SK-N-DZ (cell line): ENCODE data around the gene SSUH2.
"Not testable (repeated sequence)": the region's sequence is repeated elsewhere in the genome, so short reads cannot be mapped to it uniquely, and the experiment has no call there.

Experiments used
- DNase-seq: peaks from one replicate; pipeline ENCODE4 v3.0.0-alpha.2; 2015; ENCODE audit warnings: low spot score

The SSUH2 gene

DNA sequence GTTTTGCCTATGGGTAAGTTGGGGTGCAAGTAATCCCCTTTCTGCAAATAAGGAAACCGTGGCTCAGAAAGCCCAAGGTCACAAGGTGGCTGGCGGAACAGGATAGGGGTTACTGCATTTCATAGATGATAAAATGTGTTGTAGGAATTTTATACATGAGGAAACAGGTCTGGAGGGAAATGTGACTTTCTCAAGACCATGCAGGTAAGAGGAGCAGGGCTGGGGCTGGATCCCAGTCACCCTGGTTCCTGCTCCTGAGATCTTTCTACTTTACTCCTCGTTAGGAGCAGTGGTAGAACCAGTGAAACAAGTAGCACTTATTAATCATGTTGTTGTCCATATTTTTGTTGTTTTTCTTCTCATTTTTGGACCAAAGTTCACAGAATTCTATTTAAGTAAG, 63.2 kb downstream of the SSUH2 start:
- DNase-seq, result no peak

DNA sequence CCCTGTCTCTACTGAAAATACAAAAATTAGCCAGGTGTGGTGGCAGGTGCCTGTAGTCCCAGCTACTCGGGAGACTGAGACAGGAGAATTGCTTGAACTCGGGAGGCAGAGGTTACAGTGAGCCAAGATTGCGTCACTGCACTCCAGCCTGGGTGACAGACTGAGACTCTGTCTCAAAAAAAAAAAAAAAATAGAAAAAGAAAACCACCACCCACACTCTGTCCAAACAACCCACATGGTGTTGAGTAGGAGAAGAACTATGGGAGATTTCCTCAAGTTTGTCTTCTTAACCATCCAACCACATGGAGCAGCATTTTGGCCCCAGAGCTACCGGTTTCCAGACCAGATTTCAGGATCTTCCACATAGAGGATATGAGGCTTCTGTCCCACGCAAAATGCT, 64.2 kb downstream of the SSUH2 start:
- DNase-seq, result not testable (repeated sequence)

DNA sequence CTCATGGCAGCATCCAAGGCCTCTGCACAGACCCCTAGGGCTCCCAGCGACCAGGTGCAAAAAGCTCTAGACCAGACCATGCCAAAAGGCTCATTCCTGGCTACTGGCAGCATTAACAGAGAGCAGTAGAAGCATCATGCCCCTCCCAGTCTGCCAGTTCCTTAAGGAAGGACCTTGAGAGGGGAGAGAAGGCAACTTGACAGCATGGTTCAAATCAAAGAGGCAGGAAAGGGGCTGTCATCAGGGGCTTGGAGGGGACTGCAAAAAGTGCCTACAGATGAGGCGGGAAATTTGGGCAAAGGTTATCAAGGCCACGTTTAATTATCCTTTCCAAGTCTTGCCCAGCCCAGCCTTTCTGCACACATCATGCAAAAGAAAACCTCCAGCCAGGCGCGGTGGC, 64.7 kb downstream of the SSUH2 start:
- no peak for DNase-seq

DNA sequence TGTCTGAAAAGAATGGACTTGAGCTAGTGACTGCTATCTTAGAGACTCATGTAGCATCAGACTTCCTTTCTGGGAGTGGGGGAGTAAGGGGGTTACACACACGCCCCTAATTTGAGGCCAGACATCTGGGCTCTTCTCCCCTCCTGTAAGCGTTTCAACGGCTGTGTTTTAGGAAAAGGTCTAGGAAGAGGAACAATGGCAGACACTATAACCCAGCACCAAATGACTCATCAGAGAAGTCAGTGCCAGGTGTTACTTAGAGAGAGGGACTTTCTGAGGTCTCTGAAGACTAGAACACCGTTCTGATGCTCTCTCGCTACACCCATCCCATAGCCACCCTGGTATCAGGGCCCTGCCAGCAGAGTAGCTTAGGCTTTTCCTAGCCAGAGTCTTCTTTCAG, 65.5 kb downstream of the SSUH2 start:
- no peak for DNase-seq

DNA sequence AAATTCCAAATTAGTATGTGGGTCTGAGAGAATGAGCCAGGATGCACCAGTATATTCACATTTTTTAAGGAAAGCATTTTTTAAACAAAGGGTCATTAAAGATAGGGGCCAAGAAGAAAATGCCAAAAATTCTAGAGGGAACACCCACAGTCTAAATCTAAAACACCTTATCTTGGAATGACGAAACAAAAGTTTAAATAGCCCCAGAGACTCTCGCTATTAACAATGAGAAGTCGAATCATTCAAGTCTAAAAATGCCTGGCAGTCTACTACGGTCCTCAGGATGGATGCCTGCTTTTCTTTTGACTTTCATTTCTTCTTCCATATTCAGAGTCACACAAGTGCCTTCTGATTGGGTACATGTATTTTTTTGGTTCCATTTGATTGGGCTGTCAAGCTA, 66.3 kb downstream of the SSUH2 start:
- no peak for DNase-seq

DNA sequence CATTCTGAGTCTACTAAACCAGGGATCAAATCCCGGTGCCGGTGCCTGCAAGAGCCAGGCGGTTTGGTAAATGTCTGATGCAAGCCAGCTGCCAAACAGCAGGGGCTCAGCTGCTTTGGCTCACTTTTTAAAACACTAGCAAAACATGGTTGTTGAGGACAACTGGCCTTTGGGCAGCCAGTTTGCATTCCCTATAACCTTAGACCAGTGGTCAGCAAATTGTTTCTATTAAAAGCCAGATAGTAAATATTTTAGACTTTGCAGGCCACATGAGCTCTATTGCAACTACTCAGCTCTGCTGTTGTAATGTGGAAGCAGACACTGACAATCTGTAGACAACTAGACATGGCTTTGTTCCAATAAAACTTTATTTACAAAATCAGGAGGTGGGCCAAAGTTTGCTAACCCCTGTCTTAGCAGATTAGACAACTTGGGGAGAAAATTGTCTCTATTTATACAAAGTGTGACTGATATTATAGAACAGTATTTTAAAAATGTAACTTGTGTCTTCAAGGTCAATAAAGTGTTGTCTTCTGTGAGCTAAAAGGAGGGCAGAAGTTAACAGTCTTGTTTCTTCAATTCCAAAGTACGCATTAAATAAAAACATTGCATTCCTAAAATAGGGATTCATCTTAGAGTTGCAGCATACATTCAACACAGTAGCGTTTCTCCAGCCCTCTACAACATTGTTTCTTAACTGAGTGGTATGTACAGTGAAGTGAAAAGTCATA, 67.6 kb downstream of the SSUH2 start:
- DNase-seq, result no peak

DNA sequence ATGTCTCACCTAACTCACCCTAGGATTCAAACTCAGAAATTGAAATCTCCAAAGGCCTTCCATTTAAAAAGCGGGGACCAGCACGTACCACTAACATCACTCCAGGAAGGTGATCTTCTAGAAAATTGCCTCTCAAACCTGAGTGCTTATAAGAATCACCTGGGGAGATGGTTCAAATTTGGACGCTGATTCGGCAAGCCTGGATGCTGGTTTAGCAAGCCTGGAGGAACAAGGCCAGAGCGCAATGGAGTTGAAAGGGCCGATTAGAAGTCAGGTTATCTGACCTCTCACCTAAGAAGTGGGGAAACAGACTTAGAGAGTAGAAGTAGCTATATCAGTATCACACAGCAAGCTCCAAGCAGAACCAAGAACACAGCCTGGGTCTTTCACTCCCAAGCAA, 68.2 kb downstream of the SSUH2 start:
- DNase-seq, result no peak

DNA sequence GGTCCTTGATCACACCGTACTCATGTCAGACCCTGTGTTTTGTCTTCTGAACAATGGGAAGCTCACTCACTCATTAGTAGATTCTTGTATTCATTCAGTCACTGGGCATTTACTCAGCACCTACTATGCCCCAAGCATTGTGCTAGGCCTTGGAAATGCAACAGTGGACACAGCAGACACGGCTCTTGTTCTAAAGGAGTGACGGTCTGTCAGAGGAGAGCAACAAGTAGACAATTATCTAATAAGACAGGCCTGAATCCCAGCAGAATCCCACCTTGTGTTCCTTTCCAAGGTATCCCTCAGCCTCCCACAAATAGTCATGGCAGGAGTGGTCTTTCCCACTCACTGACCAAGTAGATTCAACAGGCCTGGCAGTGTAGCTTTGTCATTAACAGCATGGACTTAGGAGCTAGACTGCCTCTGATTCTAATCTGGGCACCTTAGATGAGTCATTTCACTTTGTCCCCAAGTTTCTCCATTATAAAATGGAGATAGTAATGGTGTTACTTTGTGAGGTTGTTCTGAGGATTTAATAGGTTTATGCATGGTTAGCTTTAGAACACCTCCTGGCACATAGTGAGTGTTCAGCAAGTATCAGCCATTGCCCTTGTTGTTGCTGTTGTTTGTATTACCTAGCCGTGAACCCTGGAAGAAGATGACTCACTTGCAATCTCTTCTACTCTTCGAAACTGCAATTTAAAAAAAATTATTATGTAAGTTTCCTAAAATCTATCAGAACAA, 69.1 kb downstream of the SSUH2 start:
- no peak for DNase-seq

DNA sequence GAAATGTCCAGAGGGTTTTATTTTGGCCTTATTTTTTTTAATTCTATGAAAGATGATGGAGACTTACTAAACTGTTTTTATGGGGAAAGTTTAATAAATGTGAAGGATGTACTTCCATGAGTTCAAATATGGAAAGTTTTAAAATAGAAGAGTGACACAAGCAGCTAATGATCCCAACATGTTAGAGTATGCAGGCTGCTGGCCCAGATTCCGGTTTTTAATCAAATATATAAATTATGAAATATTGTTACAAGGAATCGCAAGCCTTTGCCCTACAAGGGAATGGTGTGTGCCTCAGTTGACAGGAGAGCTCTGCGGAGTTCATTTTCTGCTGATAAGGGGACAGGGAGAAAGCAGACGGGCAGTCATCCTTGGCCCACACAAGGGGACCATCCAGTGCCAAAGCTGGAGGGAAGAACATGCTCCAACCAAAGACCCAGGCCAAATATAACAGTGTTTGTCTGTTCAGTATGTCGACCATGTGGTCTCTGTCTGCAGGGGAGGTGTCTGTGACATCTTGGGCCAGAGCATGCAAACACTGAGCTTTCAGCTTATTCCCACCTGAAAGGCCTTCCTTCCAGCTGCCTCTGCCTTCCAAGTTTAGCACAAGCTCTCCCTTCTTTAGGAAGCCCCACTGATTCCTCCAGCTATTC, 69.8 kb downstream of the SSUH2 start:
- no peak for DNase-seq

DNA sequence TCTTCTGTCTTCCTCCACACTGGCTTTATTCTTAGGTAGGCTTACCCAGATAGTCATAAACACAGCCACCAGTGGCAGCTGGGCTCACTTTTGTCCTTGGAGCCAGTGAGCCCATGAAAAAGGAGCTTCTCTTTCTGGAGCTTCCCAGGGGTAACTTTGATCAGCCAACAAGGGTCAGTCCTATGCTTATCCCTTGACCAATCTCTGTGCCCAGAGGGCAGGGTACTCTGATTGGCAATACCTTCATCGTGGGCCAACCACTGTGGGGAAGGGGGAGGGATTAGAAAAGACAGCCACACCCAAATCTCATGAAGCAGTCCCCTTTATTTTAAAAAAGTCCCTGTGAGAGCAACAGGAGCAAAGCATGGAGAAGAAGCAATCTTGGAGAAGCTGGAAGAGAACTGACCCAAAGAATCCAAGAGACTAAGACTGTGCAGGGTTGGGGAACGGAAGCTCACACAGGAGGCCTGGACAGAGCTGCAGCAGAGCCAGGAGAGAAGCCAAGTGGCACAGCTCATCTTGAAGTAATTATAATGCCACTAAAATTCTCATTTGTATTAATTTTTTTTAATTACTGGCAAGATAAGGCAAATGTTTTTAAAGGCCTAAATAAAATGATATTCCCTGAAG, 70.4 kb downstream of the SSUH2 start:
- no peak for DNase-seq

DNA sequence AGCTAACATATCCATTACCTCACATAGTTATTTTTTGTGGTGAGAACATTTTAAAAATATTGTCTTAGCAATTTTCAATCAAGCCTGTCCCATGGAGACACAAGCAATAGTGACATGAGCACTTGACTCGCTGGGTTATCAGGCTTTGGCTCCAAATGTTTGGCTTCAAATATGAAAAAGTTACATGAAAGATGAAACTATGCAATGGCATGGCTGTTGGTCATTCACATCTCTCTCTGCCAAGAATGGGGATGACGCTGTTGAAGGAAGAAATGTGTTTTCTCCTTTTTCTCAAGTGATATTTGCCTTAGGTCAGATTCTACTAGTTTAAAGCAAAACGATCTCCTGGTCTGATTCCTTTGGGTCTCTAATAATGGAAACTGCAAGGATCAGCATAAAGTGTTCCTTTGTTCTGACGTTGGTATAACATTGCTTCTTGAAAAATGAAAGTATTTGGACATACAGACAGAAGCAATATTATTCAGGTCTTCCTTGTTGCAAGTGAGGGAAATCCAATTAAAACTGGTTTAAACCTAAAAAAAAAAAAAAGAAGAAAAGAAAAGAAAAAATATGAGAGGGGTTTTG, 71.2 kb downstream of the SSUH2 start:
- no peak for DNase-seq

DNA sequence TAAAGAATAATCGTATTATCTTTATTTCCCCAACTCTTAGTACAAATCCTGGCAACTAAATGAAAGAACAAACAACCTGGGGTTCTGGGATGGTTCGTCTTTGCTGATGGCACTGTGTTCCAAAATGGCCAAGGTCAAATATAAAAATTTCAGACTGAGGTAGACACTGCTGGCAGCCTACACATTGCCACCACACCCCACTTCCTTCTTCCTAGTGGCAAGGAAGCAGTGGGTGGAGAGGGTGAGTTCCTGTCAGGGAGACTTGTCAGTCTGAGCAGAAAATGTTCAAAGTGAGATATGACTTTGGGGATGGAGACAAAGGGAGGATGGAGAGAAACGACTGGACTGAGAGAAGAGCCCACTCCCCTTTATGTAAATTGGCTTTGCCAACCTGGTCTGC, 73.3 kb downstream of the SSUH2 start:
- DNase-seq, result no peak
